Psoas muscle (tissue), 8 donors: ENCODE results near the gene TCF25. TPM values are rescaled to one million over a fixed set of nuclear protein-coding genes. Genes with fewer than 3 reads are reported as not detected.

Experiments
- ATAC-seq, 4 donors: fragments of 200-7000 bp; cut with Tn5 transposase; one replicate each; pipeline ENCODE4 v1.9.1; 2020; ENCODE audit warnings: moderate library complexity in 3 of 4, mild to moderate bottlenecking in 2 of 4
- DNase-seq, 2 donors: peaks; one replicate each; pipeline ENCODE4 v3.0.0-alpha.2; 2020
- H3K27ac ChIP-seq: fragments of 200-600 bp; one replicate; pipeline ENCODE4 v1.8.0; 2022
- H3K27me3 ChIP-seq, 3 donors: fragments of 200-600 bp in 1 of 3; one replicate each; pipeline versions ENCODE4 v1.6.1 to v1.8.0; 2013 to 2022; ENCODE audit warnings: low read length in 2 of 3, mild to moderate bottlenecking in 2 of 3, moderate library complexity in 1 of 3; ENCODE audit not compliant: insufficient read depth in 3 of 3
- H3K36me3 ChIP-seq, 2 donors: fragments of 200-600 bp in 1 of 2; one replicate each; pipeline versions ENCODE4 v1.6.1 to v1.8.0; 2013 to 2022; ENCODE audit warnings: low read depth in 1 of 2, mild to moderate bottlenecking in 1 of 2, moderate library complexity in 1 of 2; ENCODE audit not compliant: insufficient read depth in 1 of 2
- H3K4me1 ChIP-seq: fragments of 200-600 bp; one replicate; pipeline ENCODE4 v1.8.0; 2022
- H3K4me3 ChIP-seq: fragments of 200-600 bp; one replicate; pipeline ENCODE4 v1.8.0; 2022; ENCODE audit warnings: mild to moderate bottlenecking
- H3K9me3 ChIP-seq: fragments of 200-600 bp; one replicate; pipeline ENCODE4 v1.8.0; 2022
- CTCF ChIP-seq: fragments of 200-600 bp; IDR thresholded peaks from one replicate; pipeline ENCODE4 v1.8.0; 2022; ENCODE audit warnings: antibody characterized with exemption
- WGBS, 3 donors: extraction: QIAGEN DNeasy Blood & Tissue Kit; methylation state at CpG; one replicate each; pipeline versions ENCODE4 v1.1.6 to v1.1.7; 2013; 5-methylcytosine and 5-hydroxymethylcytosine counted together
- intact Hi-C, 2 donors: fragments of 100-400 bp; cut with DNase I; formaldehyde crosslinking; loops; one replicate each; pipeline versions ENCODE4 v1.11.0 to v1.14.2; 2022
- polyA plus RNA-seq, 3 donors: library from polyadenylated mRNA; stranded (reverse); fragments of 200-250 nt; gene quantifications; one replicate each; pipeline ENCODE4 v1.2.3, GENCODE V29; 2013
- total RNA-seq, 4 donors: library from RNA; stranded (reverse); fragmentation: NEBNext Ultra II Directional in 2 of 4; extraction: Animal tissue kit (Norgen Biotek cat#: 25700) in 2 of 4; gene quantifications; one replicate each; pipeline versions ENCODE4 v1.2.1 to v1.2.4, GENCODE V29; 2021 to 2023
- donor health status: healthy with polysubstance abuse.
- donor health status: DM: no; HTN: no; CAD: no; lungs with moderate emphysema.
- donor health status: Bipolar disorder and iron deficiency.
- donor health status: healthy.
- donor health status: DM: yes; HTN: yes; CAD: no.
- donor health status: DM: no; HTN: no; CAD: no.
- donor health status: DM: no; HTN: no; CAD: no.
- donor health status: DM: yes; HTN: yes; CAD: no.

The TCF25 gene
- total and polyA plus RNA-seq, 7 donors, result 46.1 to 93.6 (median 57.6) TPM

- Histone ChIP-seq H3K9me3 (no peaks in the 10 kb centered on the region), H3K36me3 (peaks cover 0 to 17% of the 10 kb centered on the region in 2 donors), H3K27ac (no peak overlapping the region), H3K4me3 (no peak overlapping the region), H3K4me1 (peaks cover 3% of the 10 kb centered on the region), H3K27me3 (no peaks in the 10 kb centered on the region)
- no peak for ATAC-seq
- no peak for TF ChIP-seq CTCF
- no peak for DNase-seq
- 95 to 98% (median 95%) methylated on average over 10 to 12 of the region's 12 CpGs for WGBS, 3 donors
- intact Hi-C loops, result no loop called here
Observed at GRCh38 chr16:89952049-89952448, 78.7 kb downstream of the TCF25 start.

- TF ChIP-seq CTCF, result no peak
- Histone ChIP-seq H3K9me3 (no peaks in the 10 kb centered on the region), H3K36me3 (peaks cover 0 to 22% of the 10 kb centered on the region in 2 donors), H3K27ac (no peak overlapping the region), H3K27me3 (no peaks in the 10 kb centered on the region), H3K4me3 (no peak overlapping the region), H3K4me1 (peaks cover 3% of the 10 kb centered on the region)
- ATAC-seq (no peak), DNase-seq (no peak)
- intact Hi-C loops, result no loop called here
- 81 to 94% (median 85%) methylated on average over 4 to 6 of the region's 6 CpGs for WGBS, 3 donors
Observed at GRCh38 chr16:89952551-89952950, 79.2 kb downstream of the TCF25 start.

GRCh38 chr16:89953671-89954406 is 80.4 kb downstream of the TCF25 start:
- no peak for ATAC-seq
- Histone ChIP-seq H3K9me3 (no peaks in the 10 kb centered on the region), H3K27ac (no peak overlapping the region), H3K4me1 (no peaks in the 10 kb centered on the region), H3K36me3 (peaks cover 0 to 35% of the 10 kb centered on the region in 2 donors), H3K27me3 (no peaks in the 10 kb centered on the region), H3K4me3 (no peak overlapping the region)
- WGBS, 3 donors, result 91 to 96% (median 93%) methylated on average over 11 of the region's 11 CpGs
- no peak for TF ChIP-seq CTCF
- no peak for DNase-seq
- intact Hi-C loops, result no loop called here

GRCh38 chr16:89954462-89954861 is 81.1 kb downstream of the TCF25 start:
- Histone ChIP-seq H3K4me1 (no peaks in the 10 kb centered on the region), H3K9me3 (no peaks in the 10 kb centered on the region), H3K27me3 (no peaks in the 10 kb centered on the region), H3K36me3 (peaks cover 0 to 41% of the 10 kb centered on the region in 2 donors), H3K4me3 (no peak overlapping the region), H3K27ac (no peak overlapping the region)
- 91 to 93% (median 92%) methylated on average over 15 of the region's 15 CpGs for WGBS, 3 donors
- intact Hi-C loops, result no loop called here
- no peak for TF ChIP-seq CTCF
- DNase-seq (no peak), ATAC-seq (no peak)
